HG02642 (cell line): ENCODE data around the gene DNMT3B.

ENCODE experiments used
- ATAC-seq: cut with Tn5 transposase; IDR thresholded peaks from one replicate; pipeline ENCODE4 v1.9.1; 2021; ENCODE audit warnings: mild to moderate bottlenecking; ENCODE audit not compliant: unreplicated experiment, poor library complexity

DNMT3B gene

GRCh38 chr20:32819992-32820697, 58.0 kb downstream of the DNMT3B start:
- ATAC-seq, result peak; percentile 67

- no peak for ATAC-seq
These were observed 58.7 kb downstream of the DNMT3B start for GRCh38 chr20:32820698-32821377.

- no peak for ATAC-seq
These were observed 60.0 kb downstream of the DNMT3B start for GRCh38 chr20:32822225-32822624.

- ATAC-seq, result no peak
These were observed 60.9 kb downstream of the DNMT3B start for GRCh38 chr20:32823078-32823477.

GRCh38 chr20:32823737-32824588, 61.8 kb downstream of the DNMT3B start:
- no peak for ATAC-seq

- no peak for ATAC-seq
These were observed 66.0 kb downstream of the DNMT3B start for GRCh38 chr20:32828029-32828680.

- ATAC-seq, result no peak
These were observed 67.3 kb downstream of the DNMT3B start for GRCh38 chr20:32829311-32830005.

- ATAC-seq, result no peak
These were observed 68.3 kb downstream of the DNMT3B start for GRCh38 chr20:32830437-32830836.

- ATAC-seq, result no peak
These were observed 69.8 kb downstream of the DNMT3B start for GRCh38 chr20:32831982-32832381.

- no peak for ATAC-seq
These were observed 70.5 kb downstream of the DNMT3B start for GRCh38 chr20:32832664-32833063.

- ATAC-seq, result no peak
These were observed 72.8 kb downstream of the DNMT3B start for GRCh38 chr20:32834972-32835371.

GRCh38 chr20:32837157-32837556, 75.0 kb downstream of the DNMT3B start:
- ATAC-seq, result no peak

GRCh38 chr20:32839227-32839981, 77.2 kb downstream of the DNMT3B start:
- no peak for ATAC-seq

- ATAC-seq, result no peak
These were observed 77.7 kb downstream of the DNMT3B start for GRCh38 chr20:32839982-32840285.

GRCh38 chr20:32841174-32841573, 79.0 kb downstream of the DNMT3B start:
- no peak for ATAC-seq

GRCh38 chr20:32841632-32842031, 79.4 kb downstream of the DNMT3B start:
- no peak for ATAC-seq

GRCh38 chr20:32842688-32843524, 80.7 kb downstream of the DNMT3B start:
- no peak for ATAC-seq

- no peak for ATAC-seq
These were observed 83.6 kb downstream of the DNMT3B start for GRCh38 chr20:32845786-32846185.

GRCh38 chr20:32846852-32847251, 84.7 kb downstream of the DNMT3B start:
- no peak for ATAC-seq
